ENCODE measurements around the gene ACOXL. TPM values are rescaled to one million over a fixed set of nuclear protein-coding genes. Genes with fewer than 3 reads are reported as not detected.

ACOXL gene
- total RNA-seq, 1 donor from 2014 or later, result not detected

GRCh38 chr2:110784047-110784631, 51.8 kb downstream of the ACOXL start:
- Mint-ChIP-seq H3K27ac (ENCODE audit: unreplicated experiment) (no peak overlapping the region), H3K4me1 (no peaks in the 10 kb centered on the region), H3K9me3 (peaks cover 4% of the 10 kb centered on the region), H3K27me3 (ENCODE audit: low read depth) (peaks cover 3% of the 10 kb centered on the region), H3K4me3 (no peak overlapping the region), H3K36me3 (ENCODE audit: low read depth) (no peaks in the 10 kb centered on the region)
- DNase-seq (ENCODE audit: low read depth, low spot score), result no peak
- no peak for TF ChIP-seq CTCF (conservative IDR thresholded peaks at IDR 0.05)

- Mint-ChIP-seq H3K36me3 (ENCODE audit: low read depth) (no peaks in the 10 kb centered on the region), H3K27ac (ENCODE audit: unreplicated experiment) (no peak overlapping the region), H3K4me3 (no peak overlapping the region), H3K27me3 (ENCODE audit: low read depth) (peaks cover 3% of the 10 kb centered on the region), H3K9me3 (peaks cover 4% of the 10 kb centered on the region), H3K4me1 (no peaks in the 10 kb centered on the region)
- no peak for DNase-seq (ENCODE audit: low read depth, low spot score)
- no peak for TF ChIP-seq CTCF (conservative IDR thresholded peaks at IDR 0.05)
Measured at GRCh38 chr2:110785439-110785838, 53.1 kb downstream of the ACOXL start.

- H3K4me1 Mint-ChIP-seq, result peaks cover 4% of the 10 kb centered on the region
- no peaks in the 10 kb centered on the region for H3K36me3 Mint-ChIP-seq (ENCODE audit: low read depth)
- no peaks in the 10 kb centered on the region for H3K9me3 Mint-ChIP-seq
- no peak overlapping the region for H3K27ac Mint-ChIP-seq (ENCODE audit: unreplicated experiment)
- no peak for TF ChIP-seq CTCF (conservative IDR thresholded peaks at IDR 0.05)
- no peak overlapping the region for H3K4me3 Mint-ChIP-seq
- DNase-seq (ENCODE audit: low read depth, low spot score), result no peak
- H3K27me3 Mint-ChIP-seq (ENCODE audit: low read depth), result peaks cover 6% of the 10 kb centered on the region
Measured at GRCh38 chr2:110788976-110789375, 56.6 kb downstream of the ACOXL start.

GRCh38 chr2:110789706-110790105, 57.3 kb downstream of the ACOXL start:
- Mint-ChIP-seq H3K9me3 (no peaks in the 10 kb centered on the region), H3K36me3 (ENCODE audit: low read depth) (no peaks in the 10 kb centered on the region), H3K4me3 (no peak overlapping the region), H3K27me3 (ENCODE audit: low read depth) (peaks cover 6% of the 10 kb centered on the region), H3K27ac (ENCODE audit: unreplicated experiment) (no peak overlapping the region), H3K4me1 (peaks cover 4% of the 10 kb centered on the region)
- no peak for TF ChIP-seq CTCF (conservative IDR thresholded peaks at IDR 0.05)
- DNase-seq (ENCODE audit: low read depth, low spot score), result no peak

GRCh38 chr2:110790907-110791306, 58.5 kb downstream of the ACOXL start:
- no peaks in the 10 kb centered on the region for H3K9me3 Mint-ChIP-seq
- H3K4me3 Mint-ChIP-seq, result no peak overlapping the region
- H3K27ac Mint-ChIP-seq (ENCODE audit: unreplicated experiment), result no peak overlapping the region
- peaks cover 4% of the 10 kb centered on the region for H3K4me1 Mint-ChIP-seq
- no peak for TF ChIP-seq CTCF (conservative IDR thresholded peaks at IDR 0.05)
- no peaks in the 10 kb centered on the region for H3K36me3 Mint-ChIP-seq (ENCODE audit: low read depth)
- peaks cover 6% of the 10 kb centered on the region for H3K27me3 Mint-ChIP-seq (ENCODE audit: low read depth)
- DNase-seq (ENCODE audit: low read depth, low spot score), result no peak

Measured in neural crest cell (in vitro differentiated cells).